ENCODE data around the gene TSPAN3.

GRCh38 chr15:77048135-77048876, 22.6 kb downstream of the TSPAN3 start:
- no peak for TF ChIP-seq POLR2A (IDR thresholded peaks at IDR 0.05; ENCODE audit: low read depth)
- TF ChIP-seq POLR2AphosphoS5 (IDR thresholded peaks at IDR 0.05), result no peak
- TF ChIP-seq EP300 (IDR thresholded peaks at IDR 0.05), result no peak

All from esophagus muscularis mucosa (tissue), 3 donors.